HepG2 (cell line): ENCODE measurements around the gene CREM. TPM values are rescaled to one million over a fixed set of nuclear protein-coding genes. Genes with fewer than 3 reads are reported as not detected.

Source experiments
- ATAC-seq: fragments of 200-7000 bp; cut with Tn5 transposase; 3 replicates; pipeline ENCODE4 v1.9.1; 2020; ENCODE audit warnings: mild to moderate bottlenecking, moderate library complexity
- BruUV-seq: library from RNA; stranded (reverse); fragments of 400-500 nt; replicated peaks from 2 replicates; lab custom pipeline; 2021; lab: Mats Ljungman, UMichigan
- CTCF ChIA-PET: fragments of 300-600 bp; formaldehyde crosslinking; extraction: SDS; loops from one replicate; lab custom pipeline; 2021; ENCODE audit warnings: low total read pairs, inconsistent platforms, low intra/inter-chr PET ratio; lab: Yijun Ruan, JAX
- POLR2A ChIA-PET: fragments of 350-600 bp; sonication (Branson Sonifier 250); formaldehyde crosslinking; loops from one replicate; lab custom pipeline; 2020; ENCODE audit warnings: antibody characterized with exemption, inconsistent platforms; lab: Yijun Ruan, JAX
- DNase-seq: peaks from one replicate; pipeline ENCODE4 v3.0.0-alpha.2; 2015; ENCODE audit warnings: low spot score
- FAIRE-seq: peaks from 3 replicates; lab custom pipeline; 2011; peaks lifted over from hg19 to GRCh38; lab: Jason Lieb, UNC
- H2AFZ ChIP-seq: one replicate; pipeline ENCODE4 v1.6.1; 2011; ENCODE audit warnings: low read length, inconsistent platforms
- H3K27ac ChIP-seq: fragments of 300-600 bp; 3 replicates; pipeline ENCODE4 v1.8.0; 2011; ENCODE audit warnings: mixed run types, mild to moderate bottlenecking, mixed read lengths, low read length, inconsistent platforms; ENCODE audit not compliant: insufficient read depth; ENCODE audit errors: extremely low read length
- H3K27me3 ChIP-seq, 2 experiments: fragments of 200-600 bp in 1 of 2; 2 replicates in 1 of 2; 3 replicates in 1 of 2; pipeline versions ENCODE4 v1.6.0 to v1.8.0; 2011; ENCODE audit warnings: low read length in 2 of 2, mild to moderate bottlenecking in 2 of 2, moderate library complexity in 2 of 2, inconsistent platforms in 1 of 2; ENCODE audit not compliant: insufficient read depth in 2 of 2, control insufficient read depth in 1 of 2
- H3K36me3 ChIP-seq, 2 experiments: fragments of 200-600 bp in 1 of 2; replicated peaks in 1 of 2; 2 replicates in 1 of 2; 3 replicates in 1 of 2; pipeline versions ENCODE4 v1.5.1 to v1.8.0; 2011; ENCODE audit warnings: low read length in 2 of 2, inconsistent platforms in 1 of 2; ENCODE audit not compliant: insufficient read depth in 2 of 2, control insufficient read depth in 1 of 2
- H3K4me1 ChIP-seq: 2 replicates; pipeline ENCODE4 v1.5.1; 2012; ENCODE audit warnings: low read length, inconsistent platforms; ENCODE audit not compliant: insufficient read depth
- H3K4me2 ChIP-seq: 2 replicates; pipeline ENCODE4 v1.6.0; 2011; ENCODE audit warnings: low read depth, low read length, inconsistent platforms
- H3K4me3 ChIP-seq, 3 experiments: fragments of 200-600 bp in 1 of 3; sonication (generic), shearing (Covaris generic) in 1 of 3; replicated peaks in 1 of 3; 2 replicates each; pipeline ENCODE4 v1.5.1; 2011 to 2016; ENCODE audit warnings: low read length in 3 of 3, inconsistent platforms in 2 of 3, low read depth in 2 of 3, mild to moderate bottlenecking in 2 of 3, control low read depth in 1 of 3, mixed read lengths in 1 of 3; ENCODE audit not compliant: insufficient read depth in 1 of 3
- H3K79me2 ChIP-seq: one replicate; pipeline ENCODE4 v1.6.1; 2011; ENCODE audit warnings: low read length, inconsistent platforms; ENCODE audit not compliant: insufficient read depth
- H3K9ac ChIP-seq: 2 replicates; pipeline ENCODE4 v1.6.0; 2011; ENCODE audit warnings: mild to moderate bottlenecking, low read depth, low read length, inconsistent platforms; ENCODE audit not compliant: insufficient read depth
- H3K9me3 ChIP-seq: 2 replicates; pipeline ENCODE4 v1.5.1; 2012; ENCODE audit warnings: mild to moderate bottlenecking, low read length
- H4K20me1 ChIP-seq: 2 replicates; pipeline ENCODE4 v1.6.0; 2011; ENCODE audit warnings: inconsistent platforms, mild to moderate bottlenecking, low read length, moderate library complexity; ENCODE audit not compliant: insufficient read depth
- FOSL2 ChIP-seq: sonication (generic); formaldehyde crosslinking; IDR thresholded peaks from 2 replicates; pipeline ENCODE4 v1.4.0; 2020; ENCODE audit warnings: missing genetic modification reagents
- GFI1 ChIP-seq: sonication (generic); formaldehyde crosslinking; IDR thresholded peaks from 2 replicates; pipeline ENCODE4 v1.5.0; 2020; ENCODE audit warnings: missing genetic modification reagents, mild to moderate bottlenecking, borderline replicate concordance
- PITX1 ChIP-seq: sonication (generic); formaldehyde crosslinking; IDR thresholded peaks from 2 replicates; pipeline ENCODE4 v1.5.1; 2020; ENCODE audit warnings: mild to moderate bottlenecking, missing genetic modification reagents
- ZNF343 ChIP-seq: sonication (generic); formaldehyde crosslinking; IDR thresholded peaks from 2 replicates; pipeline ENCODE4 v1.4.0; 2020; ENCODE audit warnings: mild to moderate bottlenecking, missing genetic modification reagents
- ZNF737 ChIP-seq: sonication (generic); formaldehyde crosslinking; IDR thresholded peaks from 2 replicates; pipeline ENCODE4 v1.5.0; 2020; ENCODE audit warnings: missing genetic modification reagents, mild to moderate bottlenecking, borderline replicate concordance
- WGBS: methylation state at CpG from one replicate; pipeline ENCODE4 v1.1.6; 2017; ENCODE audit warnings: low lambda C conversion rate; 5-methylcytosine and 5-hydroxymethylcytosine counted together
- in situ Hi-C: cut with HindIII; loops from 2 replicates; pipeline ENCODE4 v1.10.0; 2017; ENCODE audit warnings: low pct_unique_long_range_greater_than_20kb; ENCODE audit not compliant: extremely low pct_ligation_motif_present
- intact Hi-C: fragments of 100-400 bp; cut with micrococcal nuclease; formaldehyde crosslinking; loops from one replicate; pipeline ENCODE4 v1.10.0; 2022; ENCODE audit not compliant: unreplicated experiment
- polyA plus RNA-seq, 8 experiments: library from polyadenylated mRNA; depleted of rRNA in 3 of 8; stranded (reverse) in 7 of 8; unstranded in 1 of 8; fragments of >200 nt; fragmentation: Illumina TruSeq in 4 of 8; extraction: Trizol in 4 of 8; gene quantifications; 2 replicates each; pipeline versions ENCODE4 v1.2.1 to v1.2.3, GENCODE V29; 2011 to 2016; ENCODE audit warnings: low read depth in 4 of 8, missing spikeins in 1 of 8, mixed read lengths in 1 of 8; ENCODE audit not compliant: insufficient read depth in 1 of 8
- total RNA-seq, 5 experiments: library from RNA; depleted of rRNA; stranded (reverse); fragments of >200 nt; fragmentation: Illumina TruSeq; extraction: Trizol; gene quantifications; 2 replicates each; pipeline ENCODE4 v1.2.3, GENCODE V29; 2016; ENCODE audit warnings: low read depth in 1 of 5
- TF ChIP-seq, protein P1 (sequence below): sonication (generic); formaldehyde crosslinking; IDR thresholded peaks from 2 replicates; pipeline ENCODE4 v1.5.0; 2020; ENCODE audit warnings: mild to moderate bottlenecking, missing genetic modification reagents, moderate library complexity
- TF ChIP-seq, protein P2 (sequence below): sonication (generic); formaldehyde crosslinking; IDR thresholded peaks from 2 replicates; pipeline ENCODE4 v1.5.0; 2020; ENCODE audit warnings: mild to moderate bottlenecking, missing genetic modification reagents
- TF ChIP-seq, protein P3 (sequence below): sonication (generic); formaldehyde crosslinking; IDR thresholded peaks from 2 replicates; pipeline ENCODE4 v1.4.0; 2020; ENCODE audit warnings: missing genetic modification reagents
- TF ChIP-seq, protein P4 (sequence below): sonication (generic); formaldehyde crosslinking; IDR thresholded peaks from 2 replicates; pipeline ENCODE4 v1.5.0; 2020; ENCODE audit warnings: missing genetic modification reagents

Gene CREM
- total and polyA plus RNA-seq, 2 of the 13 experiments (the other 11 are each of a cell fraction or from before 2014, with no cell fraction given): 21.3 to 25.4 TPM

- no peaks in the 10 kb centered on the region for H3K27me3 ChIP-seq
- H2AFZ ChIP-seq: no peak overlapping the region
- CTCF ChIA-PET: no interaction called here
- H3K27ac ChIP-seq: no peak overlapping the region
- WGBS: 7% methylated on average over 1 of the region's 1 CpG
- ATAC-seq: no peak
- no peak for FAIRE-seq
- H3K36me3 ChIP-seq: no peaks in the 10 kb centered on the region
- DNase-seq: no peak
- H3K4me3 ChIP-seq: no peak overlapping the region
- in situ Hi-C loops: no loop called here
- no TSS peak for BruUV-seq
- intact Hi-C loops: no loop called here
- H3K79me2 ChIP-seq: peaks cover 20% of the 10 kb centered on the region
- no peak overlapping the region for H3K4me2 ChIP-seq
- H3K9me3 ChIP-seq: peaks cover 5% of the 10 kb centered on the region
- no peaks in the 10 kb centered on the region for H4K20me1 ChIP-seq
- POLR2A ChIA-PET: no interaction called here
- TF ChIP-seq, protein P1, sequence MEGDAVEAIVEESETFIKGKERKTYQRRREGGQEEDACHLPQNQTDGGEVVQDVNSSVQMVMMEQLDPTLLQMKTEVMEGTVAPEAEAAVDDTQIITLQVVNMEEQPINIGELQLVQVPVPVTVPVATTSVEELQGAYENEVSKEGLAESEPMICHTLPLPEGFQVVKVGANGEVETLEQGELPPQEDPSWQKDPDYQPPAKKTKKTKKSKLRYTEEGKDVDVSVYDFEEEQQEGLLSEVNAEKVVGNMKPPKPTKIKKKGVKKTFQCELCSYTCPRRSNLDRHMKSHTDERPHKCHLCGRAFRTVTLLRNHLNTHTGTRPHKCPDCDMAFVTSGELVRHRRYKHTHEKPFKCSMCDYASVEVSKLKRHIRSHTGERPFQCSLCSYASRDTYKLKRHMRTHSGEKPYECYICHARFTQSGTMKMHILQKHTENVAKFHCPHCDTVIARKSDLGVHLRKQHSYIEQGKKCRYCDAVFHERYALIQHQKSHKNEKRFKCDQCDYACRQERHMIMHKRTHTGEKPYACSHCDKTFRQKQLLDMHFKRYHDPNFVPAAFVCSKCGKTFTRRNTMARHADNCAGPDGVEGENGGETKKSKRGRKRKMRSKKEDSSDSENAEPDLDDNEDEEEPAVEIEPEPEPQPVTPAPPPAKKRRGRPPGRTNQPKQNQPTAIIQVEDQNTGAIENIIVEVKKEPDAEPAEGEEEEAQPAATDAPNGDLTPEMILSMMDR (CRISPR knock-in tag): peak; percentile 46; the same call in 1 of the 2 replicates
- no peak for TF ChIP-seq ZNF737
- 0 out of 2 replicates have a peak, but pooled peaks have one; percentile 19 for TF ChIP-seq FOSL2 (CRISPR knock-in tag)
- TF ChIP-seq, all 625 proteins: peak for 2
- Histone ChIP-seq H3K4me1 (peaks cover 45% of the 10 kb centered on the region), H3K9ac (no peak overlapping the region)
Observed at GRCh38 chr10:35092851-35093250, 33.8 kb upstream of the CREM start.

DNA sequence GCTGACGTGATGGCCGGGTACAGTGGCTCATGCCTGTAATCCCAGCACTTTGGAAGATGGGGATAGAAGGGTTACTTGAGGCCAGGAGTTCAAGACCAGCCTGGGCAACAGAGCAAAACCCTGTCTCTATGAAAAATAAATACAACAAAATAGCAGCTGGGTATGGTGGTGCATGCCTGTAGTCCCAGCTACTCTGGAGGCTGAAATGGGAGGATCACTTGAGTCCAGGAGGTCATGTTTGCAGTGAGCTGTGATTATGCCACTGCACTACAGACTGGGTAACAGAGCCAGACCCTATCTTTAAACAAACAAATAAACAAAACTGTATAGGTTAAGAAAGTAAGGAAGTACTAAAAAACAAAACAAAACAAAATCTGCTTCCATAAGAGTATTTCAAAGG is 30.3 kb upstream of the CREM start:
- Histone ChIP-seq H3K79me2 (no peaks in the 10 kb centered on the region), H3K9ac (no peak overlapping the region), H3K36me3 (no peaks in the 10 kb centered on the region), H2AFZ (no peak overlapping the region), H4K20me1 (no peaks in the 10 kb centered on the region), H3K9me3 (peaks cover 5% of the 10 kb centered on the region), H3K4me3 (no peak overlapping the region), H3K27ac (no peak overlapping the region), H3K27me3 (no peaks in the 10 kb centered on the region), H3K4me2 (no peak overlapping the region), H3K4me1 (peaks cover 26% of the 10 kb centered on the region)
- in situ Hi-C loops: no loop called here
- DNase-seq (no peak), ATAC-seq (peak; percentile 52; the same call in 2 of the 3 replicates), FAIRE-seq (peak; percentile 4)
- intact Hi-C loops: no loop called here
- CTCF ChIA-PET: no interaction called here
- no TSS peak for BruUV-seq
- POLR2A ChIA-PET: interaction anchor here (1.7 kb wide), 1 partner anchor 30 kb away, joined by 5 read pairs; the partner anchor contains the start of gene CREM
- 2% methylated on average over 2 of the region's 2 CpGs for WGBS
- TF ChIP-seq, protein P2, sequence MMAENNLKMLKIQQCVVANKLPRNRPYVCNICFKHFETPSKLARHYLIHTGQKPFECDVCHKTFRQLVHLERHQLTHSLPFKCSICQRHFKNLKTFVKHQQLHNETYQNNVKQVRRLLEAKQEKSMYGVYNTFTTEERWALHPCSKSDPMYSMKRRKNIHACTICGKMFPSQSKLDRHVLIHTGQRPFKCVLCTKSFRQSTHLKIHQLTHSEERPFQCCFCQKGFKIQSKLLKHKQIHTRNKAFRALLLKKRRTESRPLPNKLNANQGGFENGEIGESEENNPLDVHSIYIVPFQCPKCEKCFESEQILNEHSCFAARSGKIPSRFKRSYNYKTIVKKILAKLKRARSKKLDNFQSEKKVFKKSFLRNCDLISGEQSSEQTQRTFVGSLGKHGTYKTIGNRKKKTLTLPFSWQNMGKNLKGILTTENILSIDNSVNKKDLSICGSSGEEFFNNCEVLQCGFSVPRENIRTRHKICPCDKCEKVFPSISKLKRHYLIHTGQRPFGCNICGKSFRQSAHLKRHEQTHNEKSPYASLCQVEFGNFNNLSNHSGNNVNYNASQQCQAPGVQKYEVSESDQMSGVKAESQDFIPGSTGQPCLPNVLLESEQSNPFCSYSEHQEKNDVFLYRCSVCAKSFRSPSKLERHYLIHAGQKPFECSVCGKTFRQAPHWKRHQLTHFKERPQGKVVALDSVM (CRISPR knock-in tag): peak; percentile 97
- TF ChIP-seq GFI1 (CRISPR knock-in tag): 0 out of 2 replicates have a peak, but pooled peaks have one; percentile 34
- TF ChIP-seq PITX1 (CRISPR knock-in tag): no peak
- no peak for TF ChIP-seq ZNF343 (CRISPR knock-in tag)
- TF ChIP-seq, protein P3, sequence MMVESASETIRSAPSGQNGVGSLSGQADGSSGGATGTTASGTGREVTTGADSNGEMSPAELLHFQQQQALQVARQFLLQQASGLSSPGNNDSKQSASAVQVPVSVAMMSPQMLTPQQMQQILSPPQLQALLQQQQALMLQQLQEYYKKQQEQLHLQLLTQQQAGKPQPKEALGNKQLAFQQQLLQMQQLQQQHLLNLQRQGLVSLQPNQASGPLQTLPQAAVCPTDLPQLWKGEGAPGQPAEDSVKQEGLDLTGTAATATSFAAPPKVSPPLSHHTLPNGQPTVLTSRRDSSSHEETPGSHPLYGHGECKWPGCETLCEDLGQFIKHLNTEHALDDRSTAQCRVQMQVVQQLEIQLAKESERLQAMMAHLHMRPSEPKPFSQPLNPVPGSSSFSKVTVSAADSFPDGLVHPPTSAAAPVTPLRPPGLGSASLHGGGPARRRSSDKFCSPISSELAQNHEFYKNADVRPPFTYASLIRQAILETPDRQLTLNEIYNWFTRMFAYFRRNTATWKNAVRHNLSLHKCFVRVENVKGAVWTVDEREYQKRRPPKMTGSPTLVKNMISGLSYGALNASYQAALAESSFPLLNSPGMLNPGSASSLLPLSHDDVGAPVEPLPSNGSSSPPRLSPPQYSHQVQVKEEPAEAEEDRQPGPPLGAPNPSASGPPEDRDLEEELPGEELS (CRISPR knock-in tag): peak; percentile 31; the same call in 1 of the 2 replicates
- TF ChIP-seq, protein P4, sequence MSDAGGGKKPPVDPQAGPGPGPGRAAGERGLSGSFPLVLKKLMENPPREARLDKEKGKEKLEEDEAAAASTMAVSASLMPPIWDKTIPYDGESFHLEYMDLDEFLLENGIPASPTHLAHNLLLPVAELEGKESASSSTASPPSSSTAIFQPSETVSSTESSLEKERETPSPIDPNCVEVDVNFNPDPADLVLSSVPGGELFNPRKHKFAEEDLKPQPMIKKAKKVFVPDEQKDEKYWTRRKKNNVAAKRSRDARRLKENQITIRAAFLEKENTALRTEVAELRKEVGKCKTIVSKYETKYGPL (CRISPR knock-in tag): no peak
